HepG2 (cell line): ENCODE data around the gene CCDC87. TPM values are rescaled to one million over a fixed set of nuclear protein-coding genes. Genes with fewer than 3 reads are reported as not detected.

ENCODE experiments used
- ATAC-seq: fragments of 200-7000 bp; cut with Tn5 transposase; 3 replicates; pipeline ENCODE4 v1.9.1; 2020; ENCODE audit warnings: mild to moderate bottlenecking, moderate library complexity
- BruUV-seq: library from RNA; stranded (reverse); fragments of 400-500 nt; replicated peaks from 2 replicates; lab custom pipeline; 2021; lab: Mats Ljungman, UMichigan
- CTCF ChIA-PET: fragments of 300-600 bp; formaldehyde crosslinking; extraction: SDS; loops from one replicate; lab custom pipeline; 2021; ENCODE audit warnings: low total read pairs, inconsistent platforms, low intra/inter-chr PET ratio; lab: Yijun Ruan, JAX
- POLR2A ChIA-PET: fragments of 350-600 bp; sonication (Branson Sonifier 250); formaldehyde crosslinking; loops from one replicate; lab custom pipeline; 2020; ENCODE audit warnings: antibody characterized with exemption, inconsistent platforms; lab: Yijun Ruan, JAX
- DNase-seq: peaks from one replicate; pipeline ENCODE4 v3.0.0-alpha.2; 2015; ENCODE audit warnings: low spot score
- FAIRE-seq: peaks from 3 replicates; lab custom pipeline; 2011; peaks lifted over from hg19 to GRCh38; lab: Jason Lieb, UNC
- H2AFZ ChIP-seq: one replicate; pipeline ENCODE4 v1.6.1; 2011; ENCODE audit warnings: low read length, inconsistent platforms
- H3K27ac ChIP-seq: fragments of 300-600 bp; 3 replicates; pipeline ENCODE4 v1.8.0; 2011; ENCODE audit warnings: mixed run types, mild to moderate bottlenecking, mixed read lengths, low read length, inconsistent platforms; ENCODE audit not compliant: insufficient read depth; ENCODE audit errors: extremely low read length
- H3K27me3 ChIP-seq, 2 experiments: fragments of 200-600 bp in 1 of 2; 2 replicates in 1 of 2; 3 replicates in 1 of 2; pipeline versions ENCODE4 v1.6.0 to v1.8.0; 2011; ENCODE audit warnings: low read length in 2 of 2, mild to moderate bottlenecking in 2 of 2, moderate library complexity in 2 of 2, inconsistent platforms in 1 of 2; ENCODE audit not compliant: insufficient read depth in 2 of 2, control insufficient read depth in 1 of 2
- H3K36me3 ChIP-seq, 2 experiments: fragments of 200-600 bp in 1 of 2; replicated peaks in 1 of 2; 2 replicates in 1 of 2; 3 replicates in 1 of 2; pipeline versions ENCODE4 v1.5.1 to v1.8.0; 2011; ENCODE audit warnings: low read length in 2 of 2, inconsistent platforms in 1 of 2; ENCODE audit not compliant: insufficient read depth in 2 of 2, control insufficient read depth in 1 of 2
- H3K4me1 ChIP-seq: 2 replicates; pipeline ENCODE4 v1.5.1; 2012; ENCODE audit warnings: low read length, inconsistent platforms; ENCODE audit not compliant: insufficient read depth
- H3K4me2 ChIP-seq: 2 replicates; pipeline ENCODE4 v1.6.0; 2011; ENCODE audit warnings: low read depth, low read length, inconsistent platforms
- H3K4me3 ChIP-seq, 3 experiments: fragments of 200-600 bp in 1 of 3; sonication (generic), shearing (Covaris generic) in 1 of 3; replicated peaks in 1 of 3; 2 replicates each; pipeline ENCODE4 v1.5.1; 2011 to 2016; ENCODE audit warnings: low read length in 3 of 3, inconsistent platforms in 2 of 3, low read depth in 2 of 3, mild to moderate bottlenecking in 2 of 3, control low read depth in 1 of 3, mixed read lengths in 1 of 3; ENCODE audit not compliant: insufficient read depth in 1 of 3
- H3K79me2 ChIP-seq: one replicate; pipeline ENCODE4 v1.6.1; 2011; ENCODE audit warnings: low read length, inconsistent platforms; ENCODE audit not compliant: insufficient read depth
- H3K9ac ChIP-seq: 2 replicates; pipeline ENCODE4 v1.6.0; 2011; ENCODE audit warnings: mild to moderate bottlenecking, low read depth, low read length, inconsistent platforms; ENCODE audit not compliant: insufficient read depth
- H3K9me3 ChIP-seq: 2 replicates; pipeline ENCODE4 v1.5.1; 2012; ENCODE audit warnings: mild to moderate bottlenecking, low read length
- H4K20me1 ChIP-seq: 2 replicates; pipeline ENCODE4 v1.6.0; 2011; ENCODE audit warnings: inconsistent platforms, mild to moderate bottlenecking, low read length, moderate library complexity; ENCODE audit not compliant: insufficient read depth
- CREM ChIP-seq, 2 experiments: sonication (generic) in 1 of 2; formaldehyde crosslinking in 1 of 2; IDR thresholded peaks; 2 replicates each; pipeline versions ENCODE4 v1.4.0 to v1.6.1; 2016 to 2020; ENCODE audit warnings: antibody characterized with exemption in 1 of 2, mild to moderate bottlenecking in 1 of 2, missing genetic modification reagents in 1 of 2
- KLF15 ChIP-seq: sonication (generic); formaldehyde crosslinking; IDR thresholded peaks from 2 replicates; pipeline ENCODE4 v1.8.1; 2023; ENCODE audit warnings: borderline replicate concordance, mild to moderate bottlenecking, inconsistent platforms, missing genetic modification reagents, mixed read lengths
- NBN ChIP-seq: fragments of 450-650 bp; conservative IDR thresholded peaks from 2 replicates; pipeline ENCODE4 v1.6.1; 2017
- SYNCRIP ChIP-seq: fragments of 200-400 bp; formaldehyde crosslinking; IDR thresholded peaks from 2 replicates; pipeline ENCODE4 v1.6.1; 2018; ENCODE audit warnings: mild to moderate bottlenecking, low read depth, low read length; ENCODE audit not compliant: insufficient read depth
- YEATS4 ChIP-seq: sonication (generic); formaldehyde crosslinking; IDR thresholded peaks from 2 replicates; pipeline ENCODE4 v1.4.0; 2020; ENCODE audit warnings: missing genetic modification reagents, borderline replicate concordance
- ZBTB20 ChIP-seq: sonication (generic); formaldehyde crosslinking; IDR thresholded peaks from 2 replicates; pipeline ENCODE4 v1.8.1; 2023; ENCODE audit warnings: missing genetic modification reagents, low read depth, mild to moderate bottlenecking, borderline replicate concordance
- ZBTB8A ChIP-seq: sonication (generic); formaldehyde crosslinking; IDR thresholded peaks from 2 replicates; pipeline ENCODE4 v1.4.0; 2020; ENCODE audit warnings: mild to moderate bottlenecking, low read depth, missing genetic modification reagents, borderline replicate concordance
- ZNF792 ChIP-seq: IDR thresholded peaks from 2 replicates; pipeline ENCODE4 v1.6.1; 2016
- ZNF841 ChIP-seq: sonication (generic); formaldehyde crosslinking; IDR thresholded peaks from 2 replicates; pipeline ENCODE4 v1.8.1; 2023; ENCODE audit warnings: missing genetic modification reagents, borderline replicate concordance
- ZSCAN20 ChIP-seq: sonication (generic); formaldehyde crosslinking; IDR thresholded peaks from 2 replicates; pipeline ENCODE4 v1.4.0; 2020; ENCODE audit warnings: missing genetic modification reagents, mild to moderate bottlenecking, borderline replicate concordance
- WGBS: methylation state at CpG from one replicate; pipeline ENCODE4 v1.1.6; 2017; ENCODE audit warnings: low lambda C conversion rate; 5-methylcytosine and 5-hydroxymethylcytosine counted together
- in situ Hi-C: cut with HindIII; loops from 2 replicates; pipeline ENCODE4 v1.10.0; 2017; ENCODE audit warnings: low pct_unique_long_range_greater_than_20kb; ENCODE audit not compliant: extremely low pct_ligation_motif_present
- intact Hi-C: fragments of 100-400 bp; cut with micrococcal nuclease; formaldehyde crosslinking; loops from one replicate; pipeline ENCODE4 v1.10.0; 2022; ENCODE audit not compliant: unreplicated experiment
- polyA plus RNA-seq, 8 experiments: library from polyadenylated mRNA; depleted of rRNA in 3 of 8; stranded (reverse) in 7 of 8; unstranded in 1 of 8; fragments of >200 nt; fragmentation: Illumina TruSeq in 4 of 8; extraction: Trizol in 4 of 8; gene quantifications; 2 replicates each; pipeline versions ENCODE4 v1.2.1 to v1.2.3, GENCODE V29; 2011 to 2016; ENCODE audit warnings: low read depth in 4 of 8, missing spikeins in 1 of 8, mixed read lengths in 1 of 8; ENCODE audit not compliant: insufficient read depth in 1 of 8
- total RNA-seq, 5 experiments: library from RNA; depleted of rRNA; stranded (reverse); fragments of >200 nt; fragmentation: Illumina TruSeq; extraction: Trizol; gene quantifications; 2 replicates each; pipeline ENCODE4 v1.2.3, GENCODE V29; 2016; ENCODE audit warnings: low read depth in 1 of 5
- TF ChIP-seq, protein P1 (sequence below): sonication (generic); formaldehyde crosslinking; IDR thresholded peaks from 2 replicates; pipeline ENCODE4 v1.8.1; 2023; ENCODE audit warnings: missing genetic modification reagents, inconsistent platforms, borderline replicate concordance
- TF ChIP-seq, protein P2 (sequence below): conservative IDR thresholded peaks from 2 replicates; pipeline ENCODE4 v1.6.1; 2018; ENCODE audit warnings: missing genetic modification reagents

CCDC87 gene
- total and polyA plus RNA-seq, 2 of the 13 experiments (the other 11 are each of a cell fraction or from before 2014, with no cell fraction given): 0.05 to 0.42 TPM

DNA sequence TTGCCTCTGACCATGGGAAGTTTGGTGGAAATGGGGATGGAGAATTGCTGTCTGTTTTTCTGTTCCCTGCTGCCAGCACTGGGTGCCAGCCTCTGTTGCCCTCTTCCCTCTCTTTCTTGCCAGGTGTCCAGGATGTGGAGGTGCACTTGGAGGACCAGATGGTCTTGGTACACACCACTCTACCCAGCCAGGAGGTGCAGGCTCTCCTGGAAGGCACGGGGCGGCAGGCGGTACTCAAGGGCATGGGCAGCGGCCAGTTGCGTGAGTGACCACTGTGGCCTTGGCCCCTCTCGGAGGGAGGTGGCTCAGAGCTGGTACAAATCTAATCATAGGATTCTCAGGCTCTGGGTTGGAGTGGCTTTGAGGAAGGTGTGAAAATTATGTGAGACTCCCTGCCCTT is 6.1 kb upstream of the CCDC87 start (continued):
- TF ChIP-seq YEATS4 (CRISPR knock-in tag): no peak
- TF ChIP-seq, all 625 proteins: peak for 0

- Histone ChIP-seq H3K4me2 (peak overlapping the region; percentile 54), H2AFZ (no peak overlapping the region), H3K27me3 (no peaks in the 10 kb centered on the region; a peak in 1 of 5 replicates), H3K4me3 (no peak overlapping the region), H3K36me3 (peaks cover 4 to 15% of the 10 kb centered on the region in 2 experiments; a peak in 4 of 5 replicates), H3K27ac (peak overlapping the region; percentile 19), H4K20me1 (no peaks in the 10 kb centered on the region), H3K79me2 (peaks cover 12% of the 10 kb centered on the region), H3K9ac (no peak overlapping the region), H3K9me3 (no peaks in the 10 kb centered on the region), H3K4me1 (peaks cover 59% of the 10 kb centered on the region)
- WGBS: 71% methylated on average over 5 of the region's 5 CpGs
- in situ Hi-C loops (no loop called here), intact Hi-C loops (no loop called here)
- FAIRE-seq: no peak
- TF ChIP-seq KLF15 (CRISPR knock-in tag) (no peak), ZNF792 (CRISPR knock-in tag) (no peak), ZNF841 (CRISPR knock-in tag) (no peak), SYNCRIP (no peak), ZBTB20 (CRISPR knock-in tag) (no peak), NBN (no peak), ZSCAN20 (CRISPR knock-in tag) (no peak), ZBTB8A (CRISPR knock-in tag) (no peak), CREM (IDR thresholded peaks at IDR 0.05) (no peak), CREM (CRISPR knock-in tag; IDR thresholded peaks at IDR 0.05) (no peak)
- TF ChIP-seq, protein P1, sequence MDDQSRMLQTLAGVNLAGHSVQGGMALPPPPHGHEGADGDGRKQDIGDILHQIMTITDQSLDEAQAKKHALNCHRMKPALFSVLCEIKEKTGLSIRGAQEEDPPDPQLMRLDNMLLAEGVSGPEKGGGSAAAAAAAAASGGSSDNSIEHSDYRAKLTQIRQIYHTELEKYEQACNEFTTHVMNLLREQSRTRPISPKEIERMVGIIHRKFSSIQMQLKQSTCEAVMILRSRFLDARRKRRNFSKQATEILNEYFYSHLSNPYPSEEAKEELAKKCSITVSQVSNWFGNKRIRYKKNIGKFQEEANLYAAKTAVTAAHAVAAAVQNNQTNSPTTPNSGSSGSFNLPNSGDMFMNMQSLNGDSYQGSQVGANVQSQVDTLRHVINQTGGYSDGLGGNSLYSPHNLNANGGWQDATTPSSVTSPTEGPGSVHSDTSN (CRISPR knock-in tag): no peak
- TF ChIP-seq, protein P2, sequence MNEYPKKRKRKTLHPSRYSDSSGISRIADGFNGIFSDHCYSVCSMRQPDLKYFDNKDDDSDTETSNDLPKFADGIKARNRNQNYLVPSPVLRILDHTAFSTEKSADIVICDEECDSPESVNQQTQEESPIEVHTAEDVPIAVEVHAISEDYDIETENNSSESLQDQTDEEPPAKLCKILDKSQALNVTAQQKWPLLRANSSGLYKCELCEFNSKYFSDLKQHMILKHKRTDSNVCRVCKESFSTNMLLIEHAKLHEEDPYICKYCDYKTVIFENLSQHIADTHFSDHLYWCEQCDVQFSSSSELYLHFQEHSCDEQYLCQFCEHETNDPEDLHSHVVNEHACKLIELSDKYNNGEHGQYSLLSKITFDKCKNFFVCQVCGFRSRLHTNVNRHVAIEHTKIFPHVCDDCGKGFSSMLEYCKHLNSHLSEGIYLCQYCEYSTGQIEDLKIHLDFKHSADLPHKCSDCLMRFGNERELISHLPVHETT (CRISPR knock-in tag): no peak
- no peak for DNase-seq
- BruUV-seq: no TSS peak
- ChIA-PET CTCF (no interaction called here), POLR2A (interaction anchor here (0.9 to 4.3 kb wide), 5 partner anchors 11 to 43 kb away, joined by 3 to 26 read pairs (median 11); partner anchors contain the start of genes RBM14 and RBM4)
- no peak for ATAC-seq
Observed at GRCh38 chr11:66595245-66595904, 2.5 kb upstream of the CCDC87 start.
